ENCODE results near the gene STAU1.
A peak's percentile ranks its signal among the peaks of the same experiment; 100 is the strongest.

STAU1 gene

GRCh38 chr20:49165611-49166010 lies 22.5 kb downstream of the STAU1 start:
- no peak overlapping the region for H3K23ac ChIP-seq (ENCODE audit: low read length)
- WGBS (ENCODE audit: extremely low coverage, insufficient coverage, insufficient read length) = no CpG with 5 or more reads among the region's 5 CpGs
- no peaks in the 10 kb centered on the region for H3K79me2 ChIP-seq (ENCODE audit: control insufficient read depth, insufficient read depth, low read length, poor library complexity)
- no peaks in the 10 kb centered on the region for H3K9me3 ChIP-seq (ENCODE audit: insufficient read depth, low read depth, low read length)
- H2BK120ac ChIP-seq (ENCODE audit: insufficient read depth, low read length, poor library complexity) = no peak overlapping the region
- H3K27ac ChIP-seq (ENCODE audit: low read depth, low read length) = no peak overlapping the region
- no peak overlapping the region for H4K12ac ChIP-seq (ENCODE audit: low read depth, low read length)
- no peak for DNase-seq
- no peak overlapping the region for H2BK5ac ChIP-seq (ENCODE audit: low read depth, low read length, poor library complexity)
- H4K91ac ChIP-seq (ENCODE audit: low read depth, low read length) = no peak overlapping the region
- peaks cover 10 to 16% of the 10 kb centered on the region in 2 experiments for H3K36me3 ChIP-seq (ENCODE audit: control insufficient read depth in 1 of 2, insufficient read depth in 2 of 2, low read length in 2 of 2)
- H3K4me2 ChIP-seq (ENCODE audit: low read length) = no peak overlapping the region
- no peak overlapping the region for H3K9ac ChIP-seq (ENCODE audit: low read length)
- H4K8ac ChIP-seq (ENCODE audit: low read depth, low read length) = no peak overlapping the region
- H3K4me1 ChIP-seq (ENCODE audit: control insufficient read depth in 1 of 2, insufficient read depth in 2 of 2, low read length in 2 of 2) = no peaks in the 10 kb centered on the region
- H3K27me3 ChIP-seq (ENCODE audit: insufficient read depth, low read length) = no peaks in the 10 kb centered on the region
- no peak overlapping the region for H2BK12ac ChIP-seq (ENCODE audit: low read length)
- no peak overlapping the region for H3K4ac ChIP-seq (ENCODE audit: low read depth, low read length)
- H3K79me1 ChIP-seq (ENCODE audit: low read length) = no peaks in the 10 kb centered on the region
- H2AK5ac ChIP-seq (ENCODE audit: low read length) = no peak overlapping the region
- H3K18ac ChIP-seq (ENCODE audit: low read length) = no peak overlapping the region
- H3K4me3 ChIP-seq (ENCODE audit: low read depth, low read length) = no peak overlapping the region
- H3K14ac ChIP-seq (ENCODE audit: low read length) = no peak overlapping the region
- no peak overlapping the region for H2AFZ ChIP-seq (ENCODE audit: insufficient read depth, low read length, poor library complexity)

- H2AFZ ChIP-seq (ENCODE audit: insufficient read depth, low read length, poor library complexity) = no peak overlapping the region
These were observed 24.4 kb downstream of the STAU1 start for GRCh38 chr20:49163696-49164095.

GRCh38 chr20:49161428-49162152 lies 26.5 kb downstream of the STAU1 start:
- Histone ChIP-seq H2AFZ (ENCODE audit: insufficient read depth, low read length, poor library complexity) (no peak overlapping the region), H3K27ac (ENCODE audit: low read depth, low read length) (no peak overlapping the region), H3K4me3 (ENCODE audit: low read depth, low read length) (no peak overlapping the region), H2BK12ac (ENCODE audit: low read length) (no peak overlapping the region), H3K79me1 (ENCODE audit: low read length) (no peaks in the 10 kb centered on the region), H3K23ac (ENCODE audit: low read length) (no peak overlapping the region), H3K27me3 (ENCODE audit: insufficient read depth, low read length) (no peaks in the 10 kb centered on the region), H2BK120ac (ENCODE audit: insufficient read depth, low read length, poor library complexity) (no peak overlapping the region), H3K79me2 (ENCODE audit: control insufficient read depth, insufficient read depth, low read length, poor library complexity) (no peaks in the 10 kb centered on the region), H3K9me3 (ENCODE audit: insufficient read depth, low read depth, low read length) (no peaks in the 10 kb centered on the region), H3K4ac (ENCODE audit: low read depth, low read length) (no peak overlapping the region), H3K18ac (ENCODE audit: low read length) (no peak overlapping the region), H3K9ac (ENCODE audit: low read length) (no peak overlapping the region), H4K91ac (ENCODE audit: low read depth, low read length) (no peak overlapping the region), H3K4me1 (ENCODE audit: control insufficient read depth in 1 of 2, insufficient read depth in 2 of 2, low read length in 2 of 2) (no peaks in the 10 kb centered on the region), H2BK5ac (ENCODE audit: low read depth, low read length, poor library complexity) (no peak overlapping the region), H4K8ac (ENCODE audit: low read depth, low read length) (no peak overlapping the region), H4K12ac (ENCODE audit: low read depth, low read length) (no peak overlapping the region), H2AK5ac (ENCODE audit: low read length) (no peak overlapping the region), H3K14ac (ENCODE audit: low read length) (no peak overlapping the region), H3K36me3 (ENCODE audit: control insufficient read depth in 1 of 2, insufficient read depth in 2 of 2, low read length in 2 of 2) (peaks cover 12 to 17% of the 10 kb centered on the region in 2 experiments), H3K4me2 (ENCODE audit: low read length) (no peak overlapping the region)
- WGBS (ENCODE audit: extremely low coverage, insufficient coverage, insufficient read length) = no CpG with 5 or more reads among the region's 6 CpGs
- DNase-seq = no peak

More at GRCh38 chr20:49163696-49164095, 24.4 kb downstream of the STAU1 start:
- Histone ChIP-seq H4K12ac (ENCODE audit: low read depth, low read length) (no peak overlapping the region), H3K4me1 (ENCODE audit: control insufficient read depth in 1 of 2, insufficient read depth in 2 of 2, low read length in 2 of 2) (no peaks in the 10 kb centered on the region), H4K91ac (ENCODE audit: low read depth, low read length) (no peak overlapping the region), H2BK5ac (ENCODE audit: low read depth, low read length, poor library complexity) (no peak overlapping the region), H2AK5ac (ENCODE audit: low read length) (no peak overlapping the region), H3K36me3 (ENCODE audit: control insufficient read depth in 1 of 2, insufficient read depth in 2 of 2, low read length in 2 of 2) (peaks cover 10 to 14% of the 10 kb centered on the region in 2 experiments), H2BK12ac (ENCODE audit: low read length) (no peak overlapping the region), H3K9me3 (ENCODE audit: insufficient read depth, low read depth, low read length) (no peaks in the 10 kb centered on the region), H3K79me1 (ENCODE audit: low read length) (no peaks in the 10 kb centered on the region), H3K14ac (ENCODE audit: low read length) (no peak overlapping the region), H2BK120ac (ENCODE audit: insufficient read depth, low read length, poor library complexity) (no peak overlapping the region), H3K4me2 (ENCODE audit: low read length) (no peak overlapping the region), H3K27ac (ENCODE audit: low read depth, low read length) (no peak overlapping the region), H3K4ac (ENCODE audit: low read depth, low read length) (peak overlapping the region; percentile 44), H3K23ac (ENCODE audit: low read length) (no peak overlapping the region), H4K8ac (ENCODE audit: low read depth, low read length) (no peak overlapping the region), H3K9ac (ENCODE audit: low read length) (no peak overlapping the region), H3K4me3 (ENCODE audit: low read depth, low read length) (no peak overlapping the region), H3K79me2 (ENCODE audit: control insufficient read depth, insufficient read depth, low read length, poor library complexity) (no peaks in the 10 kb centered on the region), H3K27me3 (ENCODE audit: insufficient read depth, low read length) (no peaks in the 10 kb centered on the region), H3K18ac (ENCODE audit: low read length) (no peak overlapping the region)
- no peak for DNase-seq
- no CpG with 5 or more reads among the region's 5 CpGs for WGBS (ENCODE audit: extremely low coverage, insufficient coverage, insufficient read length)

- peaks cover 10 to 13% of the 10 kb centered on the region in 2 experiments for H3K36me3 ChIP-seq (ENCODE audit: control insufficient read depth in 1 of 2, insufficient read depth in 2 of 2, low read length in 2 of 2)
- H2BK120ac ChIP-seq (ENCODE audit: insufficient read depth, low read length, poor library complexity) = no peak overlapping the region
- no peak overlapping the region for H2BK5ac ChIP-seq (ENCODE audit: low read depth, low read length, poor library complexity)
- no peak overlapping the region for H3K4me3 ChIP-seq (ENCODE audit: low read depth, low read length)
- H4K8ac ChIP-seq (ENCODE audit: low read depth, low read length) = no peak overlapping the region
- no peak overlapping the region for H3K27ac ChIP-seq (ENCODE audit: low read depth, low read length)
- no peaks in the 10 kb centered on the region for H3K4me1 ChIP-seq (ENCODE audit: control insufficient read depth in 1 of 2, insufficient read depth in 2 of 2, low read length in 2 of 2)
- no CpG with 5 or more reads among the region's 9 CpGs for WGBS (ENCODE audit: extremely low coverage, insufficient coverage, insufficient read length)
- H3K9ac ChIP-seq (ENCODE audit: low read length) = no peak overlapping the region
- no peak overlapping the region for H2AFZ ChIP-seq (ENCODE audit: insufficient read depth, low read length, poor library complexity)
- H3K18ac ChIP-seq (ENCODE audit: low read length) = no peak overlapping the region
- no peaks in the 10 kb centered on the region for H3K79me1 ChIP-seq (ENCODE audit: low read length)
- H3K4me2 ChIP-seq (ENCODE audit: low read length) = no peak overlapping the region
- H3K27me3 ChIP-seq (ENCODE audit: insufficient read depth, low read length) = no peaks in the 10 kb centered on the region
- no peaks in the 10 kb centered on the region for H3K79me2 ChIP-seq (ENCODE audit: control insufficient read depth, insufficient read depth, low read length, poor library complexity)
- no peak overlapping the region for H4K91ac ChIP-seq (ENCODE audit: low read depth, low read length)
- no peak overlapping the region for H2AK5ac ChIP-seq (ENCODE audit: low read length)
- H3K23ac ChIP-seq (ENCODE audit: low read length) = no peak overlapping the region
- no peak for DNase-seq
- no peaks in the 10 kb centered on the region for H3K9me3 ChIP-seq (ENCODE audit: insufficient read depth, low read depth, low read length)
- no peak overlapping the region for H3K4ac ChIP-seq (ENCODE audit: low read depth, low read length)
- H3K14ac ChIP-seq (ENCODE audit: low read length) = no peak overlapping the region
- H2BK12ac ChIP-seq (ENCODE audit: low read length) = no peak overlapping the region
- H4K12ac ChIP-seq (ENCODE audit: low read depth, low read length) = no peak overlapping the region
These were observed 27.8 kb downstream of the STAU1 start for GRCh38 chr20:49160057-49160929.
